ENCODE measurements around the gene MINDY4. TPM values are rescaled to one million over a fixed set of nuclear protein-coding genes. Genes with fewer than 3 reads are reported as not detected.

Gene MINDY4
- total and polyA plus RNA-seq, 4 donors, result 7.2 to 13.8 (median 9.1) TPM

GRCh38 chr7:30740417-30741181 lies 30.6 kb upstream of the MINDY4 start:
- 43% methylated on average over 12 of the region's 14 CpGs for WGBS (ENCODE audit: insufficient coverage)

DNA sequence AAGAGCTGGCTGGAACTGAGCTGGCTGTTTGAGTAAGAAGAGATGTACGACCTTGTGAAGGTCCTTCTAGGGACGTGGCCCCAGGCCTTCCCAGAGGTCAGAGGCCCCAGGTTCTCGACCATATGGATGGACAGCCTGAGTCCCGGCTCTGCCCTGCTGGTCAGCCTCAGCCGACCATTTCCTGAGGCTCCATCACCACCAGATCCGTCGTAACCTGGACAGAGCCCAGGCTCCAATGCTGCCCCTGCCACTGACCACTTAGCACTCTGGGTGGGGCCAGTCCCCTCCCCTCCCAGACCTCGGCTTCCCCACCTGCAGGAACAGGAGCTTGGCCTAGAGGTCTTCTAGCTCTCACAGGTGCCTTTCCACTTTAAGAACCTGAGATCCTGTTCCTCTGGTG lies 29.9 kb upstream of the MINDY4 start:
- WGBS (ENCODE audit: insufficient coverage), result 86% methylated on average over 8 of the region's 8 CpGs

More at GRCh38 chr7:30740417-30741181, 30.6 kb upstream of the MINDY4 start:
- no peak overlapping the region for H3K27ac ChIP-seq (ENCODE audit: low read depth, low read length)
- H3K9me3 ChIP-seq (ENCODE audit: control insufficient read depth, insufficient read depth, low read length), result no peaks in the 10 kb centered on the region
- DNase-seq (ENCODE audit: low read depth in 4 of 6, low spot score in 6 of 6), result peak in 5 of 6 donors; percentile 47 to 88 (median 62)
- no peak overlapping the region for H3K4me3 ChIP-seq (ENCODE audit: low read depth, low read length)
- no peaks in the 10 kb centered on the region for H3K4me1 ChIP-seq (ENCODE audit: control insufficient read depth, insufficient read depth, low read length)
- H3K27me3 ChIP-seq (ENCODE audit: control insufficient read depth, insufficient read depth, low read length), result no peaks in the 10 kb centered on the region
- no peaks in the 10 kb centered on the region for H3K36me3 ChIP-seq (ENCODE audit: control insufficient read depth, insufficient read depth, low read length)

DNA sequence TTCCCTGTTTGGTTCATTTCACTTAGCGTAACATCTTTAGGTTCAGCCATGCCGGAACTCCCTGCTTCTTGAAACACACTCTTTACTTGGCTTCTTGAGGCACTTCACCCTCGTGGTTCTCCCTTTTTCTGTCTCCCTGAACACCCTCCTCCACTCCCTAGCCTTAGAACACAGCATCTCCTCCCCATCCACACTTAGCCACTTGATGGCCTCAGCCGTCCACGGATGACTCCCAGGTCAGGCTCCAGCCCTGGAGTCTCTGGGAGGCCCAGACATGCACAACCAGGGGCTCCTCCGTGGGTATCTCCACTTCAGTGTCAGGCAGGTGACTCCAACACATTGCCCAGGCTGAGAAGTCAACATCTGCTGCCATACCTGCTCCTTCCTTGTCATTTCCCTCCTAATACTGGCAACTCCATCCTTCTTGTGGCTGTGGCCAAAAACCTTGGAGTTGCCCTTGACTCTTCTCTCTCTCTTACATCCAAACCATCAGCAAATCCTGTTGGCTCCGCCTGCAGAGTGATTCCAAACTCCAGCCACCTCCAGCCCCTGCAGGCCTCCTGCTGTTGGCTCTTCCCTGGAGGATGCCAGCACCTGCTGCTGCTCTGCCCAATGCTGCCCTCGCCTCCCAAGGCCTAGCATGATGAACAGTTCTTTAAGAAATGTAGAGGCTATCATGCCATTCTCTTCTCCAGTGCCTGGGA lies 27.7 kb upstream of the MINDY4 start:
- DNase-seq (ENCODE audit: low read depth in 4 of 6, low spot score in 6 of 6), result no peak
- no peaks in the 10 kb centered on the region for H3K27me3 ChIP-seq (ENCODE audit: control insufficient read depth, insufficient read depth, low read length)
- no peaks in the 10 kb centered on the region for H3K4me1 ChIP-seq (ENCODE audit: control insufficient read depth, insufficient read depth, low read length)
- H3K36me3 ChIP-seq (ENCODE audit: control insufficient read depth, insufficient read depth, low read length), result no peaks in the 10 kb centered on the region
- WGBS (ENCODE audit: insufficient coverage), result 74% methylated on average over 8 of the region's 8 CpGs
- no peaks in the 10 kb centered on the region for H3K9me3 ChIP-seq (ENCODE audit: control insufficient read depth, insufficient read depth, low read length)
- no peak overlapping the region for H3K27ac ChIP-seq (ENCODE audit: low read depth, low read length)
- no peak overlapping the region for H3K4me3 ChIP-seq (ENCODE audit: low read depth, low read length)

More for the DNA sequence above, 29.9 kb upstream of the MINDY4 start:
- DNase-seq (ENCODE audit: low read depth in 4 of 6, low spot score in 6 of 6), result no peak
- Histone ChIP-seq H3K4me1 (ENCODE audit: control insufficient read depth, insufficient read depth, low read length) (no peaks in the 10 kb centered on the region), H3K27me3 (ENCODE audit: control insufficient read depth, insufficient read depth, low read length) (no peaks in the 10 kb centered on the region), H3K27ac (ENCODE audit: low read depth, low read length) (no peak overlapping the region), H3K9me3 (ENCODE audit: control insufficient read depth, insufficient read depth, low read length) (no peaks in the 10 kb centered on the region), H3K4me3 (ENCODE audit: low read depth, low read length) (no peak overlapping the region), H3K36me3 (ENCODE audit: control insufficient read depth, insufficient read depth, low read length) (no peaks in the 10 kb centered on the region)

DNA sequence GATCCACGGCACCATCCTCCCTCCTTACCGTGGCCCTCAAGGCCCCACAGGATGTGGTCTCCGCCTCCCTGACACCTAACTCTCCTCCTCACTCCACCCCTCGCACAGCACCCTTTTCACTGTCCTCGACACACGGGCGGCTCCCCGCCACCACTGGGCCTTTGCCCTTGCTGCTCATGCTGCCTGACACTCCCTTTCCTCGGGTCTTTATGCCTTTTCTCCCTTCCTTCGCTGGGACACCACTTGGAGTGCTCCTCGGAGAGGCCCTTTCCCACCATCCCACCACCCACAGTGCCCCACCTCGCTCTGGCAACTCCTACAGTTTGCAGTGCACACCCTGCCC lies 27.2 kb upstream of the MINDY4 start:
- DNase-seq (ENCODE audit: low read depth in 4 of 6, low spot score in 6 of 6), result no peak
- Histone ChIP-seq H3K27ac (ENCODE audit: low read depth, low read length) (no peak overlapping the region), H3K4me3 (ENCODE audit: low read depth, low read length) (no peak overlapping the region), H3K27me3 (ENCODE audit: control insufficient read depth, insufficient read depth, low read length) (no peaks in the 10 kb centered on the region), H3K36me3 (ENCODE audit: control insufficient read depth, insufficient read depth, low read length) (no peaks in the 10 kb centered on the region), H3K9me3 (ENCODE audit: control insufficient read depth, insufficient read depth, low read length) (no peaks in the 10 kb centered on the region), H3K4me1 (ENCODE audit: control insufficient read depth, insufficient read depth, low read length) (no peaks in the 10 kb centered on the region)
- WGBS (ENCODE audit: insufficient coverage), result 84% methylated on average over 12 of the region's 12 CpGs

DNA sequence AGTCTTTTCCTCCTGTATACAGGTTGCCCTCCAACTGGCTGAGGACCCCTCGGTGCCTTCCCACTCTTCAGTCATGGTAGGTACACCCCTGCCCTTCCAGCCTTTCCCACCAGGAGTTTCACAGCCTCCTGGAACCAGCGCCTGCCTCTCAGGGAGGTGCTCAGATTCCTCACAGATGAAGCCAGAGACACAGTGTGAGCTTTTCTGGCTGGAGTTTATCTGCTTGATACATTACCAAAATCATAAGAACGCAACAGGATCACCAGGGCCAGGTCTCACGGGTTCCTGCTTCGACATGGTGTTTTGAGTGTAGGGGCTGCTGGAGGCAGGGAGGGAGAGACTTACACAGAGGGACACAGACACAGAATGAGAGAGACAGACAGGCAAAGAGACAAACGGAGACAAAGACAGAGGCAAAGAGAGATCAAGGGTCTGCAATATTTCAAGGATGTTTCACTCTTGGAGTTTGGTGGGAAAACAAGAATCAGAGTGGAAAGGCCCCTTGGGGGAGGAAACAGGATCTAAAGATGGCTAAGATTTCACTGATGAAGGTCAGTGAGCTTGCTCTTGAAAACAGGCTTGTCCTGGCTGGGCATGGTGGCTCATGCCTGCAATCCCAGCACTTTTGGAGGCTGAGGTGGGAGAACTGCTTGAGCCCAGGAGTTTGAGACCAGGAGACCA lies 25.8 kb upstream of the MINDY4 start:
- no peaks in the 10 kb centered on the region for H3K9me3 ChIP-seq (ENCODE audit: control insufficient read depth, insufficient read depth, low read length)
- WGBS (ENCODE audit: insufficient coverage), result 72% methylated on average over 5 of the region's 6 CpGs

DNA sequence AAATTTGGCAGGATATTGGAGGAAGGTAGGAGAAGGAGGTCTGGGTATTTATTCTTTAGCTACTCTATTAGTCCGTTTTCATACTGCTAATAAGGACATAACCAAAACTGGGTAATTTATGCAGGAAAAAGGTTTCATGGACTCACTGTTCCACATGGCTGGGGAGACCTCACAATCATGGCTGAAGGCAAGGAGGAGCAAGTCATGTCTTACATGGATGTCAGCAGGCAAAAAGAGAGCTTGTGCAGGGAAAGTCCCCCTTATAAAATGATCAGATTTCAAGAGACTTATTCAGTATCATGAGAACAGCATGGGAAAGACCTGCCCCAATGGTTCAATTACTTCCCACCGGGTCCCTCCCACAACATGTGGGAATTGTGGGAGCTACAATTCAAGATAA lies 21.2 kb upstream of the MINDY4 start:
- no CpG with 5 or more reads among the region's 2 CpGs for WGBS (ENCODE audit: insufficient coverage)
- H3K27me3 ChIP-seq (ENCODE audit: control insufficient read depth, insufficient read depth, low read length), result no peaks in the 10 kb centered on the region
- DNase-seq (ENCODE audit: low read depth in 4 of 6, low spot score in 6 of 6), result no peak
- no peaks in the 10 kb centered on the region for H3K36me3 ChIP-seq (ENCODE audit: control insufficient read depth, insufficient read depth, low read length)
- no peak overlapping the region for H3K27ac ChIP-seq (ENCODE audit: low read depth, low read length)
- H3K4me3 ChIP-seq (ENCODE audit: low read depth, low read length), result no peak overlapping the region
- peaks cover 31% of the 10 kb centered on the region for H3K4me1 ChIP-seq (ENCODE audit: control insufficient read depth, insufficient read depth, low read length)
- no peaks in the 10 kb centered on the region for H3K9me3 ChIP-seq (ENCODE audit: control insufficient read depth, insufficient read depth, low read length)

More for the DNA sequence above, 25.8 kb upstream of the MINDY4 start:
- Histone ChIP-seq H3K4me3 (ENCODE audit: low read depth, low read length) (no peak overlapping the region), H3K27me3 (ENCODE audit: control insufficient read depth, insufficient read depth, low read length) (no peaks in the 10 kb centered on the region), H3K27ac (ENCODE audit: low read depth, low read length) (peak overlapping the region; percentile 38), H3K4me1 (ENCODE audit: control insufficient read depth, insufficient read depth, low read length) (peaks cover 2% of the 10 kb centered on the region), H3K36me3 (ENCODE audit: control insufficient read depth, insufficient read depth, low read length) (no peaks in the 10 kb centered on the region)
- DNase-seq (ENCODE audit: low read depth in 4 of 6, low spot score in 6 of 6), result peak in 1 of 6 donors; percentile 26

DNA sequence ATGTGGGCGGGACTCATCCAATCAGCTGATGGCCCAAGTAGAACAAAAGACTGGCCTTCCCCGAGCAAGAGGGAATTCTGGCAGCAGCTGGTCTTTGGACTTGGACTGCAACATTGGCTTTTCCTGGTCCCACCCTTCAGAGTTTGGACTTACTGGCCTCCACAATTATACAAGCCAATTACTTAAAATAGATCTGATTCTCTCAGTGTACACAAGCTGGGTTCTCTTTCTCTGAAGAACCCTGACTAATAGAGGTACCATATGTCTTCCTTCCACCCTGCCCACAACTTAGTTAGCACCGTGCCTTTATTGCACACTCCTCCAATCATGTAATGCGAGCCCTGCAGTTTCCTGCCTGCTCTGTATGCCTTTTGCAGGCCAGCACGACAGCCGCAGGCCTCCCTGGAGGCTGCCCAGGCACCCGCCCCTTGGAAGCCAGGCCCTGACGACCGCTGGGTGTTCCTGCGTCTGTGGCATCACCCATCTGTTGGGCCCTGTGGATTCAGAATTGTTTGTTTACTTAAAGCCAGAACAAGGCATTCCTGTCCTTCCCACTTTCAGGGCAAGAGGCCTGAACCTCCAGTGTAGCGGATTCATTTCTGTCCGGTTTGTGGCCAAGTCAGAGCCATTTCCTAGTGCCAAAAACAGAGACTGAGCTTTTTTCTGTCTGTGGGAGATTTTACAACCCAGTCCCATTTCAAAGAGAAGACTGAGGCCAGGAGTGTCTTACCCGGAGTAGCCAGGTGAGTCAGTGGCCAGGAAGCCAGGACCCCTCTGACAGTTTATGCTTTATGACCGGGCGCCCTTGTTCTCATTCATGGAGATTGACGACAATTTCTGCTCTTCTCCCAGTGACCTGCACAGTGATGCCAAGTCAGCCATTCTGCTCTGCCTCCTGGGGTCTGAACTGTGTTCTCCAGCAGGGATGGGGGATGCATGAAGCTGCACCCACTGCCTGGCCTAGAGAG lies 20.2 kb upstream of the MINDY4 start:
- H3K4me1 ChIP-seq (ENCODE audit: control insufficient read depth, insufficient read depth, low read length), result peaks cover 40% of the 10 kb centered on the region
- no peaks in the 10 kb centered on the region for H3K36me3 ChIP-seq (ENCODE audit: control insufficient read depth, insufficient read depth, low read length)
- no peaks in the 10 kb centered on the region for H3K9me3 ChIP-seq (ENCODE audit: control insufficient read depth, insufficient read depth, low read length)
- no peaks in the 10 kb centered on the region for H3K27me3 ChIP-seq (ENCODE audit: control insufficient read depth, insufficient read depth, low read length)
- WGBS (ENCODE audit: insufficient coverage), result 41% methylated on average over 16 of the region's 16 CpGs
- DNase-seq (ENCODE audit: low read depth in 4 of 6, low spot score in 6 of 6), result peak in 3 of 6 donors; percentile 33 to 74 (median 55)
- H3K4me3 ChIP-seq (ENCODE audit: low read depth, low read length), result no peak overlapping the region
- peak overlapping the region; percentile 45 for H3K27ac ChIP-seq (ENCODE audit: low read depth, low read length)

DNA sequence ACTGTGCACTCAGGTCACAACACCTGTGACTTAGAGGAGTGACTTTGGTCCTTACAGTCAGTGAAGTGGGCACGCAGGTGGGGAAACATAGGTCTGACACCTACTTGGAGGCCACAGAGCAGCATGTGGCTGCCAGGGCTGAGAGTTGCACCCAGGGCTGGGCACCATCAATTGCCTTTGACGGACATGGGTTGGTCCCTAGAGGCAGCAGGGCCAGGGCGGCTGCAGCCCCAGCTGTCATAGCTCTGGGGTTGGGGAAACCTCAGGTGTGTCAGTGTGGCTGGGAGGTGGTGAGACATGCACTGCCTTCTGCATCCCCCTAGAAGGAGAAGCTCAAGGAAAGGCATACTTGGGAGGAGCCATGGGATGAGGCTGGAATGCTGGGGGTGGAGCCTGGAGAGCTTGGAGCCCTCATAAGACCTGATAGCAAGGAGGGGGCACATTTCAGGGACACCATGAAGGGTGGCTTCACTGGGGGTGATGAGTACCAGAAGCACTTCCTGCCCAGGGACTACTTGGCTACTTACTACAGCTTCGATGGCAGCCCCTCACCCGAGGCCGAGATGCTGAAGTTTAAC lies 19.4 kb upstream of the MINDY4 start, which contains the start of gene INMT:
Gene INMT (plus strand): TSS at position 440 of the 578 bp plus-strand sequence. CDS start 16 bp downstream, at position 456.
- Histone ChIP-seq H3K4me1 (ENCODE audit: control insufficient read depth, insufficient read depth, low read length) (peaks cover 42% of the 10 kb centered on the region), H3K27ac (ENCODE audit: low read depth, low read length) (peak within 1 kb of the TSS; percentile 47), H3K36me3 (ENCODE audit: control insufficient read depth, insufficient read depth, low read length) (no peaks in the 10 kb centered on the region), H3K27me3 (ENCODE audit: control insufficient read depth, insufficient read depth, low read length) (no peaks in the 10 kb centered on the region), H3K4me3 (ENCODE audit: low read depth, low read length) (no peak within 1 kb of the TSS), H3K9me3 (ENCODE audit: control insufficient read depth, insufficient read depth, low read length) (no peaks in the 10 kb centered on the region)
- no peak for DNase-seq (ENCODE audit: low read depth in 4 of 6, low spot score in 6 of 6)
- WGBS (ENCODE audit: insufficient coverage), result 71% methylated on average over 6 of the region's 6 CpGs

All from spinal cord (tissue), 10 donors.